IPS-20b (cell line): ENCODE data around the gene PDGFRB.
"Not testable (repeated sequence)": the region's sequence is repeated elsewhere in the genome, so short reads cannot be mapped to it uniquely, and the experiment has no call there.

ENCODE experiments used
- H3K27ac ChIP-seq: one replicate; pipeline ENCODE4 v1.5.1; 2013; ENCODE audit warnings: low read length
- H3K27me3 ChIP-seq: 2 replicates; pipeline ENCODE4 v1.6.1; 2013; ENCODE audit warnings: mild to moderate bottlenecking, low read length, inconsistent platforms; ENCODE audit not compliant: insufficient read depth
- H3K36me3 ChIP-seq: 2 replicates; pipeline ENCODE4 v1.6.1; 2013; ENCODE audit warnings: low read depth, mild to moderate bottlenecking, inconsistent platforms, low read length, moderate library complexity; ENCODE audit not compliant: insufficient read depth
- H3K4me1 ChIP-seq: 2 replicates; pipeline ENCODE4 v1.6.1; 2013; ENCODE audit warnings: mild to moderate bottlenecking, control low read depth, inconsistent platforms, low read length, moderate library complexity; ENCODE audit not compliant: insufficient read depth
- H3K4me3 ChIP-seq: 2 replicates; pipeline ENCODE4 v1.5.1; 2013; ENCODE audit warnings: mild to moderate bottlenecking, low read length, inconsistent platforms
- H3K9ac ChIP-seq: 2 replicates; pipeline ENCODE4 v1.6.1; 2013; ENCODE audit warnings: low read depth, mild to moderate bottlenecking, inconsistent platforms, low read length, moderate library complexity
- H3K9me3 ChIP-seq: 2 replicates; pipeline ENCODE4 v1.6.1; 2013; ENCODE audit warnings: mild to moderate bottlenecking, low read depth, low read length, inconsistent platforms; ENCODE audit not compliant: insufficient read depth

PDGFRB gene

GRCh38 chr5:150103678-150104549 lies 51.7 kb downstream of the PDGFRB start:
- H3K9me3 ChIP-seq: no peaks in the 10 kb centered on the region

GRCh38 chr5:150101023-150101422 lies 54.6 kb downstream of the PDGFRB start:
- Histone ChIP-seq H3K4me1 (no peaks in the 10 kb centered on the region), H3K27me3 (0 out of 2 replicates have a peak, but pooled peaks cover 6% of the 10 kb centered on the region), H3K36me3 (no peaks in the 10 kb centered on the region), H3K4me3 (no peak overlapping the region), H3K9ac (no peak overlapping the region), H3K27ac (no peak overlapping the region), H3K9me3 (no peaks in the 10 kb centered on the region)

More at GRCh38 chr5:150103678-150104549, 51.7 kb downstream of the PDGFRB start:
- no peak overlapping the region for H3K4me3 ChIP-seq
- H3K36me3 ChIP-seq: no peaks in the 10 kb centered on the region
- no peak overlapping the region for H3K9ac ChIP-seq
- no peaks in the 10 kb centered on the region for H3K4me1 ChIP-seq
- no peak overlapping the region for H3K27ac ChIP-seq
- no peaks in the 10 kb centered on the region for H3K27me3 ChIP-seq

- Histone ChIP-seq H3K4me3 (no peak overlapping the region), H3K4me1 (no peaks in the 10 kb centered on the region), H3K27ac (no peak overlapping the region), H3K36me3 (no peaks in the 10 kb centered on the region), H3K9ac (no peak overlapping the region), H3K27me3 (0 out of 2 replicates have a peak, but pooled peaks cover 6% of the 10 kb centered on the region), H3K9me3 (no peaks in the 10 kb centered on the region)
Observed at GRCh38 chr5:150097152-150097551, 58.5 kb downstream of the PDGFRB start.

DNA sequence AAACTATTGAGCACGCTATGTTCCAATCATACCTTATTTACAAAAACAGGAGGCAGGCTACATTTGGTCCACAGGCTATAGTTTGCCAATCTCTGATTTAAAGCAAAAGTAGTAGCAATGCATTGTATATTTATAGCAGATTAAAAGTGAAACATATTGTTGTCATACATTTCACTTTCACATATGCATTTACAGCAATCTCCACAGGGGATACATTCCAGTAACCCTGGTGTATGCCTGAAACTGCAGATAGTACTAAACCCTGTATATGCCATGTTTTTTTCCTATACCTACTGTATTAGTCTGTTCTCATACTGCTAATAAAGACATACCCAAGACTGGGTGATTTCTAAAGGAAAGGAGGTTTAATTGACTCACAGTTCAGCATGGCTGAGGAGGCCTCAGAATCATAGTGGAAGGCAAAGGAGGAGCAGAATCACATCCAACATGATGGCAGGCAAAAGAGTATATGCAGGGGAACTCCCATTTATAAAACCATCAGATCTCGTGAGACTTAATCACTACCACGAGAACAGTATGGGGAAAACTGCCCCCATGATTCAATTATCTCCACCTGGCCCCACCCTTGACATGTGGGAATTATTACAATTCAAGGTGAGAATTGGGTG lies 63.4 kb downstream of the PDGFRB start:
- Histone ChIP-seq H3K36me3 (no peaks in the 10 kb centered on the region), H3K9ac (no peak overlapping the region), H3K27ac (no peak overlapping the region), H3K27me3 (0 out of 2 replicates have a peak, but pooled peaks cover 6% of the 10 kb centered on the region), H3K4me1 (no peaks in the 10 kb centered on the region), H3K4me3 (no peak overlapping the region), H3K9me3 (no peaks in the 10 kb centered on the region)

DNA sequence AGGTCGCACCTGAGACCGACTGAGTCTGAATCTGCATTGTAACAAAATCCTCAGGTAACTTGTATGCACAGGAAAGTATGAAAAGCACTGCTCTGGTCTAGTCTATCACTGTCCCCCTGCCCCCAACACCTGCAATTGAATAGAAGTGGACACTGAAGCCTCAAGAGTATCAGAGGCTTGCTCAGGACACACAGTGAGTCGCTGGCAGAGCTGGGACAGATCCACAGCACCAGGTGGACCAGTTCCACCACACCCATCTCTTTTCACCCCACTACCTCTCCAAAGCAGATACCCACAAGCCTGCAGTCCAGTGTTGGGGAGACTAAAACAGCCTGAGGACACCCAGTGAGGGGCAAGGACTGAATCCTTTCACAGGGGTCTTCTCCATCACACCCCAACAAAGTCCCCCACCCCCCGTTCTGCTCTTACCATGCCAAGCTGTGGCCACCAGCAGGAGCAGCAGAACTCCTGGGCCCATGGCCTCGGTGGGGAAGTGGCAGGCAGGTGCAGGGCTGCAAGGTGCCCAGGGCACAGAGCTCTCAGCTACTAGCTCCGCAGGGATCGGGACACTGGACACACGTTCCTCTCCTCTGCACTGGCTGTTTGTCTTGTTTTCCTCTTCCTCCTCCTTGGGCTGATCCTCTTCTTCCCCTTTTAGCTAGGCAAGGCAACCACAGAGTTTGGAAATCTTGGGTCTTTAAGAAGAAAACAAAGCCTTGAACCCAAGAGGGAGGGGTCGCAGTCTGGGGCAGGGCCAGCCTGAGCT lies 69.5 kb downstream of the PDGFRB start, which contains the start of gene CSF1R:
CSF1R (minus strand) TSS at position 605 of the 766 bp plus-strand sequence; CDS start at position 478, 127 bp downstream.
- no peak within 1 kb of the TSS for H3K9ac ChIP-seq
- no peak within 1 kb of the TSS for H3K4me3 ChIP-seq
- H3K4me1 ChIP-seq: peaks cover 8% of the 10 kb centered on the region; the same call in 1 of the 2 replicates
- no peaks in the 10 kb centered on the region for H3K36me3 ChIP-seq
- no peaks in the 10 kb centered on the region for H3K27me3 ChIP-seq
- H3K27ac ChIP-seq: no peak within 1 kb of the TSS
- no peaks in the 10 kb centered on the region for H3K9me3 ChIP-seq

DNA sequence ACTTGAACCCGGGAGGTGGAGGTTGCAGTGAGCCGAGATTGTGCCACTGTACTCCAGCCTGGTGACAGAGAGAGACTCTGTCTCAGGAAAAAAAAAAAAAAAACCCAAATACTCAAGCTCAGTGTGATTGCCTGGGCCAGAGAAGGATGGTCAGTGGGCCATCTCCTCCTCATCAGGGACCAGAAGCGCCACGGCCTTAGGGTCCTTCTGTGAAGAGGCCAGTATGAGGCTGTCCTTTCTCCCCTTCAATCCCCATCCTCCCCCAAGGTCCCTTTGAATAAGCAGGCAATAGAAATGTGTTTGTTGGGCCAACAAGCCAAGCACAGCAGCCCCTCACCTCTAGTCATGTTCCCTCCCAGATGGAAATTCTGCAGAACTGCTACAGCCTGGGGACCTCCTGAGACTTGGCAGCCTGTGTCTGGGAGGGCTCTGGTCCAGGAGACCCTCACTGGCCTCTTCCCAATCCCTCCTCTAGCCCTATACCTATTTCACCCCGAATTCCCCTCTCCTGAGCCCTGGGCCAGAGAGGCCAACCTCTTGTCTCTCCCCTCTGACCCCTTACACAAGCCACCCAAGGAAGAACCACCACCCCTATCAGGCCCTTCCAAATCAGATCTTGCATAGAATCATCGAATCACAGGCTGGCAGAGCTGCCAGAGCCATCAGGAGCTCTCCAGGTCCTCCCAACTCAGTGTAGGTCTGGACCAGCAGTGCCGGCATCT lies 70.3 kb downstream of the PDGFRB start:
- Histone ChIP-seq H3K4me3 (no peak overlapping the region), H3K4me1 (peaks cover 8% of the 10 kb centered on the region; the same call in 1 of the 2 replicates), H3K9ac (no peak overlapping the region), H3K27ac (no peak overlapping the region), H3K36me3 (no peaks in the 10 kb centered on the region), H3K27me3 (no peaks in the 10 kb centered on the region), H3K9me3 (no peaks in the 10 kb centered on the region)

GRCh38 chr5:150084754-150085153 lies 70.9 kb downstream of the PDGFRB start:
- H3K27ac ChIP-seq, H3K9ac ChIP-seq, H3K4me1 ChIP-seq, H3K27me3 ChIP-seq, H3K9me3 ChIP-seq, H3K4me3 ChIP-seq, H3K36me3 ChIP-seq: not testable (repeated sequence)

- Histone ChIP-seq H3K9ac (no peak overlapping the region), H3K4me1 (peaks cover 8% of the 10 kb centered on the region; the same call in 1 of the 2 replicates), H3K27ac (no peak overlapping the region), H3K4me3 (no peak overlapping the region), H3K9me3 (no peaks in the 10 kb centered on the region), H3K27me3 (no peaks in the 10 kb centered on the region), H3K36me3 (no peaks in the 10 kb centered on the region)
Observed at GRCh38 chr5:150082889-150083288, 72.8 kb downstream of the PDGFRB start.

DNA sequence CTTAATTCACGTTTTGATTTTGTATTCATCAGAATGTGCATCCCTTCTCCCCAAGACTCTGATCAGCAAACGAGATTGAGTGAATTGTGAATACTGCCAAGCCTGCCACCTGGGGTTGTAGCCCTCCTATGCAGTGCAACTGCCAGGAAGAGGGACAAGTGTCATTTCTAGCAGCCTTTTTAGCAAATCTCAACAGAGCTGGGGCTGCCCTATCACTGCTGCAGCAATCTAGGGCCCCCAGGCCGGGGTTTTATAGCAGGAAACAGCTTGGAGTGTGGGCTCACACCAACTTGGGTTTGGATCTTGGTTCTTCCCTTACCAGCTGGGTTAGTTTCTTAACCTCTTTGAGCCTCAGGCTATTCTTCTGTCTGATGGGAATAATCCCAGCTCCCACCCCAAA lies 73.3 kb downstream of the PDGFRB start:
- H3K9ac ChIP-seq: no peak overlapping the region
- no peak overlapping the region for H3K4me3 ChIP-seq
- H3K36me3 ChIP-seq: no peaks in the 10 kb centered on the region
- peaks cover 8% of the 10 kb centered on the region; the same call in 1 of the 2 replicates for H3K4me1 ChIP-seq
- no peak overlapping the region for H3K27ac ChIP-seq
- H3K27me3 ChIP-seq: no peaks in the 10 kb centered on the region; the same call in 1 of the 2 replicates
- no peaks in the 10 kb centered on the region for H3K9me3 ChIP-seq

DNA sequence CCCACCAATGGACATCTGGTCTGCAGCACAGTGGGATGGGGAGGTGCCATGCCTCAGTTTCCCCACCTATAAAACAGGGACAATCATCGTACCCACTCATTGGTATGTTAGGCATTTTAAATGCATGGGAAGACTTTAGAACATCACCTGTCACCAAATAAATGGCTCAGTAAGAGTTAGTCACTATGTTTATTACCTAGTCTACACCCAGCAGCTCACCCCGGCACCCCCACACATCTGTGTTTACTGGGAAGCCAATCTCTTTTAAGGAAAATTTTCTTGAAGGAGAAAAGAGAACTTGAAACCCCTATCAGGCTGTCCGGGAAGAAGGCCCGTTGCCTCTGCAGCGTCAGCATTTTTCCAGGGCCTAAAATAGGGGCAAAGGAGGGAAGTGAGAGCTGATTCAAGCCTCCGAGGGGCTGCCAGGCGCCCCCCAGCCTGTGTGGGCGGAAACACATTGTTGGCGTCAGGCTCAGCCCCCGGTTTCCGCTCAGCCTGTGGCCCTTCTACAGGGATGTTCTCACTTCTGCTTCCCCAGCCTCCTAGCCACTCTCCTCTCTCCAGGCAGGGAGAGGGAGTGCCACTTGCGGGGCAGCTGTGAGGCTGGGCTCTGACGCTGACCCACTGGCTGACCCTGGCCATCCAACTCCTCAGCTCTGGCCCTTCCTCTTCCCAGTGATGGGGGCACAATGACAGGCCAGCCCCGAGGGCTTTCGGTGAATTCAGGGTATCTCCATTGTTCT lies 73.9 kb downstream of the PDGFRB start:
- Histone ChIP-seq H3K9ac (no peak overlapping the region), H3K4me1 (peaks cover 8% of the 10 kb centered on the region; the same call in 1 of the 2 replicates), H3K27me3 (no peaks in the 10 kb centered on the region; the same call in 1 of the 2 replicates), H3K36me3 (no peaks in the 10 kb centered on the region), H3K27ac (no peak overlapping the region), H3K9me3 (no peaks in the 10 kb centered on the region), H3K4me3 (no peak overlapping the region)
